ENCODE results near the gene MAPK8. TPM values are rescaled to one million over a fixed set of nuclear protein-coding genes. Genes with fewer than 3 reads are reported as not detected.

MAPK8 gene
- polyA plus RNA-seq, 1 of the 3 experiments (the other 2 are of a cell fraction), result 26.4 TPM

- H3F3A ChIP-seq (replicated peaks; ENCODE audit: insufficient read depth), result no peaks in the 10 kb centered on the region
- WGBS (ENCODE audit: low lambda C conversion rate), result 97% methylated on average over 3 of the region's 3 CpGs
- H3K9me2 ChIP-seq, result no peaks in the 10 kb centered on the region
- no peak for TF ChIP-seq MXI1 (IDR thresholded peaks at IDR 0.05; ENCODE audit: low read depth, low read length)
- no peak for TF ChIP-seq PBX3 (IDR thresholded peaks at IDR 0.05)
- no peak for TF ChIP-seq ELF1 (IDR thresholded peaks at IDR 0.05)
- peaks cover 7 to 10% of the 10 kb centered on the region in 2 experiments for H3K36me3 ChIP-seq (replicated peaks in 1 of 2; ENCODE audit: control insufficient read depth in 1 of 2, insufficient read depth in 2 of 2, low read length in 1 of 2)
- H3K4me2 ChIP-seq, result no peak overlapping the region
- peaks cover 93% of the 10 kb centered on the region for H3K79me2 ChIP-seq (ENCODE audit: insufficient read depth)
- H3K4me3 ChIP-seq (ENCODE audit: low read depth in 2 of 2, low read length in 1 of 2), result no peak overlapping the region
- no peaks in the 10 kb centered on the region for H3K9me3 ChIP-seq
- no peak for DNase-seq
- H4K20me1 ChIP-seq (ENCODE audit: insufficient read depth), result peaks cover 48% of the 10 kb centered on the region
- H3K27ac ChIP-seq (ENCODE audit: low read depth in 2 of 2, low read length in 1 of 2), result no peak overlapping the region
- no peaks in the 10 kb centered on the region for H3K27me3 ChIP-seq (ENCODE audit: insufficient read depth)
- H2AFZ ChIP-seq (ENCODE audit: low read depth), result no peak overlapping the region
- peaks cover 0 to 3% of the 10 kb centered on the region in 2 experiments; a peak in 2 of 4 replicates for H3K4me1 ChIP-seq (ENCODE audit: control insufficient read depth in 1 of 2, insufficient read depth in 2 of 2, low read depth in 1 of 2, low read length in 1 of 2)
- ChIA-PET CTCF (no interaction called here), POLR2A (no interaction called here)
- H3K9ac ChIP-seq, result no peak overlapping the region
Observed at GRCh38 chr10:48330269-48330668, 23.8 kb downstream of the MAPK8 start.

DNA sequence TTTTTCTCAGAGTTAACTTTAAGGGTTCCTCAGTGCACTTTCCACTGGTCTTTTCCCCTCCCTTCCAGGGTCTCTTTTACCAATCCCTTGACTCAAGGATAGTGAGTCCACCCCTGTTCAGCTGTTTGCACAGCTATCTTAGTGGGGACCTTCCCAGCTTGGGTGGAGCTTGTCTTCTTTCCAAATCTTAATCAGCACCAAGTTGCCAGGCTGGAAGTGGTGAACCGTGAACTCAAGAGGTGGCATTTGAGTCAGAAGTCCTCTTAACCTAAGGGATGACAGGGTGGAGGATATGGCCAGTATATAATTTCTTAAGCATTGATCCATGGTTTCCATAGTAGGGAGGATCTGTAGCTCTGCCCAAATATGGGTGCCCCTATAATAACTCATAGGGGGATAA lies 25.0 kb downstream of the MAPK8 start:
- H3K4me1 ChIP-seq (ENCODE audit: control insufficient read depth in 1 of 2, insufficient read depth in 2 of 2, low read depth in 1 of 2, low read length in 1 of 2), result peaks cover 0 to 3% of the 10 kb centered on the region in 2 experiments; a peak in 2 of 4 replicates
- no peaks in the 10 kb centered on the region for H3K27me3 ChIP-seq (ENCODE audit: insufficient read depth)
- no peak overlapping the region for H3K4me3 ChIP-seq (ENCODE audit: low read depth in 2 of 2, low read length in 1 of 2)
- H3K9me2 ChIP-seq, result no peaks in the 10 kb centered on the region
- peaks cover 3 to 7% of the 10 kb centered on the region in 2 experiments for H3K36me3 ChIP-seq (replicated peaks in 1 of 2; ENCODE audit: control insufficient read depth in 1 of 2, insufficient read depth in 2 of 2, low read length in 1 of 2)
- H3K9ac ChIP-seq, result no peak overlapping the region
- TF ChIP-seq ZBTB33 (IDR thresholded peaks at IDR 0.05; ENCODE audit: borderline replicate concordance, low read depth) (no peak), FOXJ3 (CRISPR knock-in tag; IDR thresholded peaks at IDR 0.05) (no peak), SIN3A (IDR thresholded peaks at IDR 0.05; ENCODE audit: borderline replicate concordance, low read depth, low read length) (no peak), TAF1 (IDR thresholded peaks at IDR 0.05; ENCODE audit: borderline replicate concordance, low read depth, low read length) (no peak), JUND (IDR thresholded peaks at IDR 0.05) (no peak), PBX3 (IDR thresholded peaks at IDR 0.05) (no peak), GATA2 (CRISPR knock-in tag; IDR thresholded peaks at IDR 0.05) (no peak), RFX5 (IDR thresholded peaks at IDR 0.05; ENCODE audit: low read length) (no peak), POLR2AphosphoS5 (IDR thresholded peaks at IDR 0.05; ENCODE audit: low read depth, low read length) (no peak), EP300 (IDR thresholded peaks at IDR 0.05; ENCODE audit: borderline replicate concordance in 1 of 2, low read depth in 1 of 2, low read length in 1 of 2) (no peak), FOXM1 (IDR thresholded peaks at IDR 0.05; ENCODE audit: low read depth) (no peak), TEAD4 (IDR thresholded peaks at IDR 0.05; ENCODE audit: borderline replicate concordance, insufficient read depth) (no peak), SMC3 (IDR thresholded peaks at IDR 0.05; ENCODE audit: low read depth, low read length) (no peak), FOSL2 (IDR thresholded peaks at IDR 0.05; ENCODE audit: borderline replicate concordance, low read depth) (no peak), NFIC (IDR thresholded peaks at IDR 0.05; ENCODE audit: borderline replicate concordance) (no peak)
- TF ChIP-seq, protein P1, sequence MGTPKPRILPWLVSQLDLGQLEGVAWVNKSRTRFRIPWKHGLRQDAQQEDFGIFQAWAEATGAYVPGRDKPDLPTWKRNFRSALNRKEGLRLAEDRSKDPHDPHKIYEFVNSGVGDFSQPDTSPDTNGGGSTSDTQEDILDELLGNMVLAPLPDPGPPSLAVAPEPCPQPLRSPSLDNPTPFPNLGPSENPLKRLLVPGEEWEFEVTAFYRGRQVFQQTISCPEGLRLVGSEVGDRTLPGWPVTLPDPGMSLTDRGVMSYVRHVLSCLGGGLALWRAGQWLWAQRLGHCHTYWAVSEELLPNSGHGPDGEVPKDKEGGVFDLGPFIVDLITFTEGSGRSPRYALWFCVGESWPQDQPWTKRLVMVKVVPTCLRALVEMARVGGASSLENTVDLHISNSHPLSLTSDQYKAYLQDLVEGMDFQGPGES (IDR thresholded peaks at IDR 0.05; ENCODE audit: low read depth, low read length), result no peak
- TF ChIP-seq, protein P2, sequence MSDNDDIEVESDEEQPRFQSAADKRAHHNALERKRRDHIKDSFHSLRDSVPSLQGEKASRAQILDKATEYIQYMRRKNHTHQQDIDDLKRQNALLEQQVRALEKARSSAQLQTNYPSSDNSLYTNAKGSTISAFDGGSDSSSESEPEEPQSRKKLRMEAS (IDR thresholded peaks at IDR 0.05; ENCODE audit: low read depth), result no peak
- TF ChIP-seq, protein P3, sequence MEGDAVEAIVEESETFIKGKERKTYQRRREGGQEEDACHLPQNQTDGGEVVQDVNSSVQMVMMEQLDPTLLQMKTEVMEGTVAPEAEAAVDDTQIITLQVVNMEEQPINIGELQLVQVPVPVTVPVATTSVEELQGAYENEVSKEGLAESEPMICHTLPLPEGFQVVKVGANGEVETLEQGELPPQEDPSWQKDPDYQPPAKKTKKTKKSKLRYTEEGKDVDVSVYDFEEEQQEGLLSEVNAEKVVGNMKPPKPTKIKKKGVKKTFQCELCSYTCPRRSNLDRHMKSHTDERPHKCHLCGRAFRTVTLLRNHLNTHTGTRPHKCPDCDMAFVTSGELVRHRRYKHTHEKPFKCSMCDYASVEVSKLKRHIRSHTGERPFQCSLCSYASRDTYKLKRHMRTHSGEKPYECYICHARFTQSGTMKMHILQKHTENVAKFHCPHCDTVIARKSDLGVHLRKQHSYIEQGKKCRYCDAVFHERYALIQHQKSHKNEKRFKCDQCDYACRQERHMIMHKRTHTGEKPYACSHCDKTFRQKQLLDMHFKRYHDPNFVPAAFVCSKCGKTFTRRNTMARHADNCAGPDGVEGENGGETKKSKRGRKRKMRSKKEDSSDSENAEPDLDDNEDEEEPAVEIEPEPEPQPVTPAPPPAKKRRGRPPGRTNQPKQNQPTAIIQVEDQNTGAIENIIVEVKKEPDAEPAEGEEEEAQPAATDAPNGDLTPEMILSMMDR (IDR thresholded peaks at IDR 0.05), result no peak
- 90% methylated on average over 1 of the region's 1 CpG for WGBS (ENCODE audit: low lambda C conversion rate)
- ChIA-PET CTCF (interaction anchor here (1.1 kb wide), 1 partner anchor 14 kb away, joined by 3 read pairs; no protein-coding TSS in a partner anchor), POLR2A (no interaction called here)
- no peaks in the 10 kb centered on the region for H3K9me3 ChIP-seq
- H3K79me2 ChIP-seq (ENCODE audit: insufficient read depth), result peaks cover 92% of the 10 kb centered on the region
- H2AFZ ChIP-seq (ENCODE audit: low read depth), result no peak overlapping the region
- DNase-seq, result no peak
- no peaks in the 10 kb centered on the region for H3F3A ChIP-seq (replicated peaks; ENCODE audit: insufficient read depth)
- no peak overlapping the region for H3K27ac ChIP-seq (ENCODE audit: low read depth in 2 of 2, low read length in 1 of 2)
- H3K4me2 ChIP-seq, result no peak overlapping the region
- H4K20me1 ChIP-seq (ENCODE audit: insufficient read depth), result peaks cover 37% of the 10 kb centered on the region
